OCI-LY1 (cell line): ENCODE data around the gene PTPN2.

Experiments used
- H2AFZ ChIP-seq: fragments of 200-600 bp; sonication (generic), shearing (Covaris generic); 2 replicates; pipeline ENCODE4 v1.6.0; 2014; ENCODE audit warnings: antibody characterized with exemption, mild to moderate bottlenecking, low read length
- H3F3A ChIP-seq: fragments of 200-600 bp; sonication (generic), shearing (Covaris generic); 2 replicates; pipeline ENCODE4 v1.6.0; 2014; ENCODE audit warnings: mild to moderate bottlenecking, antibody characterized with exemption, low read length, moderate library complexity; ENCODE audit not compliant: insufficient read depth
- H3K27ac ChIP-seq: fragments of 200-600 bp; sonication (generic); 2 replicates; pipeline ENCODE4 v1.5.1; 2014; ENCODE audit warnings: low read length, mixed run types, mild to moderate bottlenecking, low read depth; ENCODE audit not compliant: poor library complexity, severe bottlenecking
- H3K27me3 ChIP-seq: fragments of 200-600 bp; sonication (generic); 2 replicates; pipeline ENCODE4 v1.6.0; 2014; ENCODE audit warnings: antibody characterized with exemption, mild to moderate bottlenecking, low read length, moderate library complexity; ENCODE audit not compliant: insufficient read depth
- H3K36me3 ChIP-seq: fragments of 200-600 bp; sonication (generic); 2 replicates; pipeline ENCODE4 v1.6.1; 2014; ENCODE audit warnings: mild to moderate bottlenecking, antibody characterized with exemption, low read length, moderate library complexity, mixed read lengths; ENCODE audit not compliant: insufficient read depth
- H3K4me1 ChIP-seq: fragments of 200-600 bp; sonication (generic); 2 replicates; pipeline ENCODE4 v1.5.1; 2014; ENCODE audit warnings: mild to moderate bottlenecking, low read length, moderate library complexity; ENCODE audit not compliant: insufficient read depth, severe bottlenecking
- H3K4me2 ChIP-seq: fragments of 200-600 bp; sonication (generic), shearing (Covaris generic); 2 replicates; pipeline ENCODE4 v1.6.1; 2014; ENCODE audit warnings: low read length
- H3K4me3 ChIP-seq: fragments of 200-600 bp; sonication (generic); 2 replicates; pipeline ENCODE4 v1.5.1; 2014; ENCODE audit warnings: low read length, low read depth, mild to moderate bottlenecking, mixed read lengths; ENCODE audit not compliant: poor library complexity, severe bottlenecking
- H3K79me2 ChIP-seq: fragments of 200-600 bp; shearing (Covaris generic); 2 replicates; pipeline ENCODE4 v1.6.1; 2016; ENCODE audit warnings: mixed run types, low read length, mixed read lengths; ENCODE audit not compliant: insufficient read depth
- H3K9ac ChIP-seq: fragments of 200-600 bp; sonication (generic), shearing (Covaris generic); 2 replicates; pipeline ENCODE4 v1.6.1; 2014; ENCODE audit warnings: mild to moderate bottlenecking, low read length, mixed read lengths
- H3K9me2 ChIP-seq: fragments of 200-600 bp; sonication (generic), shearing (Covaris generic); 2 replicates; pipeline ENCODE4 v1.6.1; 2014; ENCODE audit warnings: low read depth, mild to moderate bottlenecking, low read length, mixed read lengths
- H3K9me3 ChIP-seq: fragments of 200-600 bp; shearing (Covaris generic); 2 replicates; pipeline ENCODE4 v1.6.1; 2014; ENCODE audit warnings: low read length, mixed read lengths
- H4K20me1 ChIP-seq: fragments of 200-600 bp; sonication (generic), shearing (Covaris generic); 2 replicates; pipeline ENCODE4 v1.6.0; 2016; ENCODE audit warnings: mild to moderate bottlenecking, low read length; ENCODE audit not compliant: insufficient read depth
- CTCF ChIP-seq: fragments of 200-600 bp; sonication (generic), shearing (Covaris generic); IDR thresholded peaks from 2 replicates; pipeline ENCODE4 v1.5.1; 2017; ENCODE audit warnings: mild to moderate bottlenecking, antibody characterized with exemption, low read length, moderate library complexity, mixed read lengths
- EZH2 ChIP-seq: fragments of 200-600 bp; sonication (generic), shearing (Covaris generic); IDR thresholded peaks from 2 replicates; pipeline ENCODE4 v1.8.0; 2017; ENCODE audit warnings: borderline replicate concordance, mixed run types, mild to moderate bottlenecking, antibody characterized with exemption, low read length, moderate library complexity, mixed read lengths

The PTPN2 gene

GRCh38 chr18:12852566-12853315 lies 31.3 kb downstream of the PTPN2 start:
- no peak overlapping the region for H3K4me2 ChIP-seq
- peaks cover 21% of the 10 kb centered on the region for H3K4me1 ChIP-seq
- TF ChIP-seq CTCF (no peak), EZH2 (no peak)
- no peak overlapping the region for H3K27ac ChIP-seq
- H3K27me3 ChIP-seq, result no peaks in the 10 kb centered on the region
- H3K9me2 ChIP-seq, result no peaks in the 10 kb centered on the region
- no peaks in the 10 kb centered on the region; the same call in 1 of the 2 replicates for H3K79me2 ChIP-seq
- H2AFZ ChIP-seq, result no peak overlapping the region
- 0 out of 2 replicates have a peak, but pooled peaks cover 4% of the 10 kb centered on the region for H3F3A ChIP-seq
- H3K36me3 ChIP-seq, result peaks cover 31% of the 10 kb centered on the region
- no peaks in the 10 kb centered on the region for H3K9me3 ChIP-seq
- no peak overlapping the region for H3K4me3 ChIP-seq
- no peak overlapping the region for H3K9ac ChIP-seq
- H4K20me1 ChIP-seq, result no peaks in the 10 kb centered on the region

- Histone ChIP-seq H3F3A (no peaks in the 10 kb centered on the region), H3K4me1 (peaks cover 14% of the 10 kb centered on the region), H3K79me2 (no peaks in the 10 kb centered on the region; the same call in 1 of the 2 replicates)
Observed at GRCh38 chr18:12851716-12852115, 32.3 kb downstream of the PTPN2 start.

GRCh38 chr18:12849548-12849947 lies 34.5 kb downstream of the PTPN2 start:
- Histone ChIP-seq H3F3A (no peaks in the 10 kb centered on the region), H4K20me1 (no peaks in the 10 kb centered on the region), H3K27me3 (no peaks in the 10 kb centered on the region), H2AFZ (no peak overlapping the region), H3K4me2 (no peak overlapping the region), H3K9ac (no peak overlapping the region), H3K9me2 (no peaks in the 10 kb centered on the region), H3K79me2 (no peaks in the 10 kb centered on the region; the same call in 1 of the 2 replicates), H3K4me1 (peaks cover 7% of the 10 kb centered on the region), H3K27ac (no peak overlapping the region), H3K36me3 (peaks cover 30% of the 10 kb centered on the region), H3K4me3 (no peak overlapping the region), H3K9me3 (no peaks in the 10 kb centered on the region)
- TF ChIP-seq EZH2 (no peak), CTCF (no peak)

More at GRCh38 chr18:12851716-12852115, 32.3 kb downstream of the PTPN2 start:
- H2AFZ ChIP-seq, result no peak overlapping the region
- no peaks in the 10 kb centered on the region for H3K9me2 ChIP-seq
- no peak overlapping the region for H3K4me2 ChIP-seq
- no peaks in the 10 kb centered on the region for H4K20me1 ChIP-seq
- peaks cover 27% of the 10 kb centered on the region for H3K36me3 ChIP-seq
- H3K27ac ChIP-seq, result no peak overlapping the region
- no peak for TF ChIP-seq EZH2
- H3K9me3 ChIP-seq, result no peaks in the 10 kb centered on the region
- H3K27me3 ChIP-seq, result no peaks in the 10 kb centered on the region
- H3K9ac ChIP-seq, result no peak overlapping the region
- H3K4me3 ChIP-seq, result no peak overlapping the region
